Neural progenitor cell (in vitro differentiated cells): ENCODE data around the gene CHGA.

Experiments used
- EZH2 ChIP-seq: fragments of 200-600 bp; sonication (generic); IDR thresholded peaks from 2 replicates; pipeline ENCODE4 v1.6.1; 2017; ENCODE audit warnings: antibody characterized with exemption, mild to moderate bottlenecking, moderate library complexity
- EZH2phosphoT487 ChIP-seq: fragments of 200-600 bp; sonication (generic); IDR thresholded peaks from 2 replicates; pipeline ENCODE4 v1.6.1; 2017; ENCODE audit warnings: antibody characterized with exemption
- TF ChIP-seq, protein P1 (sequence below): fragments of 200-600 bp; sonication (generic); IDR thresholded peaks from 2 replicates; pipeline ENCODE4 v1.5.1; 2017; ENCODE audit warnings: antibody characterized with exemption, mild to moderate bottlenecking

DNA sequence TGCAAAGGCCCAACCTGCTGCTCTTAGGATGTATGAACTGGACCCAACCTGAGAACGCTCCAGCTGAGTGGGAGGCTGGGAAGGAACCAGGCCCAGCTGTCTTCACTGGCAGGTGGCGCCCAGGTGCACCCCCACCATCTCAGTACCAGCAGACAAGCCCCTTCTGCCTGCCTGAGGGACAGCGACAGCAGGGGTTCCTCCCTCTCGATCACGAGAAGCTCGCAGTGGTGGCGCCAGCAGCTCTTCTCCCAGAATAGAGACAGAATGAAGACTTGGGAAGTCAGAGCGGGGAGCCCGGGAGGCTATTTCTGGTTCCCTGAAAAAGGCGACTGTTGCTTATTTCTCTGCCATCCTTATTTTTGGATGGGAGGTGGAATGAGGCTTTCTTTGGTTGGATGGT is 46.5 kb downstream of the CHGA start:
- TF ChIP-seq, protein P1, sequence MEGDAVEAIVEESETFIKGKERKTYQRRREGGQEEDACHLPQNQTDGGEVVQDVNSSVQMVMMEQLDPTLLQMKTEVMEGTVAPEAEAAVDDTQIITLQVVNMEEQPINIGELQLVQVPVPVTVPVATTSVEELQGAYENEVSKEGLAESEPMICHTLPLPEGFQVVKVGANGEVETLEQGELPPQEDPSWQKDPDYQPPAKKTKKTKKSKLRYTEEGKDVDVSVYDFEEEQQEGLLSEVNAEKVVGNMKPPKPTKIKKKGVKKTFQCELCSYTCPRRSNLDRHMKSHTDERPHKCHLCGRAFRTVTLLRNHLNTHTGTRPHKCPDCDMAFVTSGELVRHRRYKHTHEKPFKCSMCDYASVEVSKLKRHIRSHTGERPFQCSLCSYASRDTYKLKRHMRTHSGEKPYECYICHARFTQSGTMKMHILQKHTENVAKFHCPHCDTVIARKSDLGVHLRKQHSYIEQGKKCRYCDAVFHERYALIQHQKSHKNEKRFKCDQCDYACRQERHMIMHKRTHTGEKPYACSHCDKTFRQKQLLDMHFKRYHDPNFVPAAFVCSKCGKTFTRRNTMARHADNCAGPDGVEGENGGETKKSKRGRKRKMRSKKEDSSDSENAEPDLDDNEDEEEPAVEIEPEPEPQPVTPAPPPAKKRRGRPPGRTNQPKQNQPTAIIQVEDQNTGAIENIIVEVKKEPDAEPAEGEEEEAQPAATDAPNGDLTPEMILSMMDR = no peak
- TF ChIP-seq EZH2phosphoT487 = no peak
- no peak for TF ChIP-seq EZH2
